ENCODE measurements around the gene SLC30A3.
"Not testable (repeated sequence)": the region's sequence is repeated elsewhere in the genome, so short reads cannot be mapped to it uniquely, and the experiment has no call there.

Gene SLC30A3

GRCh38 chr2:27284996-27285395, 22.1 kb upstream of the SLC30A3 start:
- no peak for DNase-seq

GRCh38 chr2:27282892-27283291, 20.0 kb upstream of the SLC30A3 start:
- no peak for DNase-seq

- no peak for DNase-seq
Measured at GRCh38 chr2:27281855-27282559, 19.2 kb upstream of the SLC30A3 start, which contains the start of gene TRIM54. TRIM54 (plus strand) TSS chr2:27282429; CDS start chr2:27282732, 303 bp downstream.

GRCh38 chr2:27281442-27281841, 18.6 kb upstream of the SLC30A3 start:
- no peak for DNase-seq

GRCh38 chr2:27280826-27281225, 18.0 kb upstream of the SLC30A3 start:
- DNase-seq = no peak

- no peak for DNase-seq
Measured at GRCh38 chr2:27278010-27278409, 15.2 kb upstream of the SLC30A3 start.

- DNase-seq = no peak
Measured at GRCh38 chr2:27275211-27276150, 12.6 kb upstream of the SLC30A3 start, which contains the start of gene DNAJC5G. DNAJC5G (plus strand) TSS chr2:27275433; CDS start chr2:27276729, 1,296 bp downstream.

GRCh38 chr2:27272537-27273522, 10.0 kb upstream of the SLC30A3 start:
- not testable (repeated sequence) for DNase-seq

GRCh38 chr2:27271631-27272340, 8.9 kb upstream of the SLC30A3 start:
- no peak for DNase-seq

GRCh38 chr2:27270670-27271069, 7.8 kb upstream of the SLC30A3 start:
- DNase-seq = no peak

GRCh38 chr2:27270131-27270530, 7.3 kb upstream of the SLC30A3 start:
- DNase-seq = no peak

- not testable (repeated sequence) for DNase-seq
Measured at GRCh38 chr2:27268296-27268695, 5.4 kb upstream of the SLC30A3 start.

- DNase-seq = no peak
Measured at GRCh38 chr2:27265536-27265870, 2.7 kb upstream of the SLC30A3 start.

GRCh38 chr2:27264753-27265535, 2.1 kb upstream of the SLC30A3 start:
- DNase-seq = peak; percentile 76

- DNase-seq = no peak
Measured at GRCh38 chr2:27264253-27264752, 1.5 kb upstream of the SLC30A3 start.

GRCh38 chr2:27263287-27264252, 723 bp upstream of the SLC30A3 start:
- peak; percentile 38 for DNase-seq

- DNase-seq = no peak
Measured at GRCh38 chr2:27261926-27262298, 935 bp downstream of the SLC30A3 start.

- DNase-seq = no peak
Measured at GRCh38 chr2:27261241-27261925, 1.5 kb downstream of the SLC30A3 start.

- no peak for DNase-seq
Measured at GRCh38 chr2:27258051-27258450, 4.8 kb downstream of the SLC30A3 start.
